Measurements from ENCODE around the gene MEIS1.

MEIS1 gene

DNA sequence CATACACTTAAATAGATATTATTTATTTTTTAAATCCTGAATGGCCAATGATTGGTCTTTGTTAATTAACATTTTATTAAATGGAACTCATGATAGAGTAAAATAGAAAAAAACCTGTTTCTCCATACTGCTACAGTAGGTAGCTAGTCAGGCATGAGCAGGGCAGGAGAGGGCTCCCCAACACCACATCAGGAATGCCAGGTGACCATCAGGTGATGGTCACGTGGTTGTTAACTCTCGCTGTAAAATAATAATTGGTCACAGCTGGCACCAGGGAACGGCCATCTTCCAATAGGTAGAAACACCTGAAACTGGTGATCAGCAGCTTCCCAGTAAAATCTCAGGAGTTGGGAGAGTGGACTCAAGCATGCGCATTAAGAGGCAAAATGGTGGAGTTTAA is 172.2 kb downstream of the MEIS1 start:
- TF ChIP-seq, protein P1, sequence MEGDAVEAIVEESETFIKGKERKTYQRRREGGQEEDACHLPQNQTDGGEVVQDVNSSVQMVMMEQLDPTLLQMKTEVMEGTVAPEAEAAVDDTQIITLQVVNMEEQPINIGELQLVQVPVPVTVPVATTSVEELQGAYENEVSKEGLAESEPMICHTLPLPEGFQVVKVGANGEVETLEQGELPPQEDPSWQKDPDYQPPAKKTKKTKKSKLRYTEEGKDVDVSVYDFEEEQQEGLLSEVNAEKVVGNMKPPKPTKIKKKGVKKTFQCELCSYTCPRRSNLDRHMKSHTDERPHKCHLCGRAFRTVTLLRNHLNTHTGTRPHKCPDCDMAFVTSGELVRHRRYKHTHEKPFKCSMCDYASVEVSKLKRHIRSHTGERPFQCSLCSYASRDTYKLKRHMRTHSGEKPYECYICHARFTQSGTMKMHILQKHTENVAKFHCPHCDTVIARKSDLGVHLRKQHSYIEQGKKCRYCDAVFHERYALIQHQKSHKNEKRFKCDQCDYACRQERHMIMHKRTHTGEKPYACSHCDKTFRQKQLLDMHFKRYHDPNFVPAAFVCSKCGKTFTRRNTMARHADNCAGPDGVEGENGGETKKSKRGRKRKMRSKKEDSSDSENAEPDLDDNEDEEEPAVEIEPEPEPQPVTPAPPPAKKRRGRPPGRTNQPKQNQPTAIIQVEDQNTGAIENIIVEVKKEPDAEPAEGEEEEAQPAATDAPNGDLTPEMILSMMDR (IDR thresholded peaks at IDR 0.05) = no peak

Measured in LNCAP (cell line).